ENCODE data around the gene PLA2G1B. TPM values are rescaled to one million over a fixed set of nuclear protein-coding genes. Genes with fewer than 3 reads are reported as not detected.

Gene PLA2G1B
- total and polyA plus RNA-seq, 9 of the 15 experiments (the other 6 are each of a cell fraction or from before 2014, with no cell fraction given): 1.4 TPM; not detected in 8

GRCh38 chr12:120317224-120318105 lies 10.1 kb downstream of the PLA2G1B start (continued):
- no peak for TF ChIP-seq ZFP30 (CRISPR knock-in tag; IDR thresholded peaks at IDR 0.05; ENCODE audit: borderline replicate concordance)
- peak; percentile 100 for TF ChIP-seq TFE3 (CRISPR knock-in tag; IDR thresholded peaks at IDR 0.05)
- TF ChIP-seq EGR1 (conservative IDR thresholded peaks at IDR 0.05): peak; percentile 21; the same call in 1 of the 2 replicates
- TF ChIP-seq ZKSCAN1 (IDR thresholded peaks at IDR 0.05; ENCODE audit: low read depth, low read length): peak; percentile 90
- TF ChIP-seq KLF13 (tag; IDR thresholded peaks at IDR 0.05; ENCODE audit: borderline replicate concordance, low read depth): peak; percentile 25; the same call in 1 of the 2 replicates
- TF ChIP-seq ETS2 (tag; IDR thresholded peaks at IDR 0.05; ENCODE audit: borderline replicate concordance, poor library complexity, severe bottlenecking): no peak
- TF ChIP-seq TSHZ1 (CRISPR knock-in tag; IDR thresholded peaks at IDR 0.05): no peak
- TF ChIP-seq GMEB1 (CRISPR knock-in tag; IDR thresholded peaks at IDR 0.05): no peak
- peak; percentile 95 for TF ChIP-seq POLR2G (IDR thresholded peaks at IDR 0.05; ENCODE audit: low read depth, low read length)
- TF ChIP-seq HIVEP1 (CRISPR knock-in tag; IDR thresholded peaks at IDR 0.05): no peak
- TF ChIP-seq ARNT (IDR thresholded peaks at IDR 0.05): peak; percentile 33 to 79; a peak in 1 of 4 replicates
- no peak; the same call in 1 of the 2 replicates for TF ChIP-seq LEF1 (IDR thresholded peaks at IDR 0.05)
- TF ChIP-seq POLR2A (conservative IDR thresholded peaks at IDR 0.05): peak; percentile 93
- no peak for TF ChIP-seq ERF (CRISPR knock-in tag; IDR thresholded peaks at IDR 0.05)
- TF ChIP-seq STAT5A (IDR thresholded peaks at IDR 0.05; ENCODE audit: borderline replicate concordance, low read length): no peak
- no peak for TF ChIP-seq CSDE1 (IDR thresholded peaks at IDR 0.05)
- TF ChIP-seq ZNF764 (CRISPR knock-in tag; IDR thresholded peaks at IDR 0.05; ENCODE audit: low read depth): no peak
- no peak for TF ChIP-seq ZNF583 (CRISPR knock-in tag; IDR thresholded peaks at IDR 0.05)
- no peak for TF ChIP-seq WHSC1 (IDR thresholded peaks at IDR 0.05; ENCODE audit: low read length)

Measured in K562 (cell line).